NCI-H1092 treated with DMSO at 0.1 percent for 48 hours (cell line): ENCODE data around the gene OR51T1.

Experiments
- DNase-seq: peaks from one replicate; lab custom pipeline; 2025; lab: John Stamatoyannopoulos, UW

OR51T1 gene

GRCh38 chr11:4926608-4927007 lies 44.9 kb downstream of the OR51T1 start:
- DNase-seq: no peak
